ENCODE measurements around the gene ACTR3C.
"Not testable (repeated sequence)": the region's sequence is repeated elsewhere in the genome, so short reads cannot be mapped to it uniquely, and the experiment has no call there.

ACTR3C gene

GRCh38 chr7:150278383-150278782 lies 45.0 kb downstream of the ACTR3C start:
- not testable (repeated sequence) for DNase-seq

GRCh38 chr7:150276132-150276695 lies 47.1 kb downstream of the ACTR3C start:
- DNase-seq, result not testable (repeated sequence)

- not testable (repeated sequence) for DNase-seq
Observed at GRCh38 chr7:150271898-150272297, 51.4 kb downstream of the ACTR3C start.

GRCh38 chr7:150270101-150270824 lies 53.1 kb downstream of the ACTR3C start:
- not testable (repeated sequence) for DNase-seq

GRCh38 chr7:150268798-150269197 lies 54.5 kb downstream of the ACTR3C start:
- not testable (repeated sequence) for DNase-seq

- DNase-seq, result not testable (repeated sequence)
Observed at GRCh38 chr7:150268287-150268686, 55.1 kb downstream of the ACTR3C start.

- DNase-seq, result not testable (repeated sequence)
Observed at GRCh38 chr7:150266953-150267665, 56.2 kb downstream of the ACTR3C start.

GRCh38 chr7:150262656-150263055 lies 60.7 kb downstream of the ACTR3C start:
- DNase-seq, result not testable (repeated sequence)

- not testable (repeated sequence) for DNase-seq
Observed at GRCh38 chr7:150247745-150248144, 75.6 kb downstream of the ACTR3C start.

- DNase-seq, result not testable (repeated sequence)
Observed at GRCh38 chr7:150245208-150245607, 78.1 kb downstream of the ACTR3C start.

GRCh38 chr7:150242935-150243334 lies 80.4 kb downstream of the ACTR3C start:
- not testable (repeated sequence) for DNase-seq

GRCh38 chr7:150225444-150225843 lies 97.9 kb downstream of the ACTR3C start:
- not testable (repeated sequence) for DNase-seq

- not testable (repeated sequence) for DNase-seq
Observed at GRCh38 chr7:150222083-150222972, 101.0 kb downstream of the ACTR3C start.

- not testable (repeated sequence) for DNase-seq
Observed at GRCh38 chr7:150220673-150221181, 102.6 kb downstream of the ACTR3C start.

GRCh38 chr7:150219941-150220658 lies 103.2 kb downstream of the ACTR3C start:
- not testable (repeated sequence) for DNase-seq

- DNase-seq, result not testable (repeated sequence)
Observed at GRCh38 chr7:150206848-150207247, 116.5 kb downstream of the ACTR3C start.

GRCh38 chr7:150205866-150206265 lies 117.5 kb downstream of the ACTR3C start:
- DNase-seq, result not testable (repeated sequence)

GRCh38 chr7:150204577-150204976 lies 118.8 kb downstream of the ACTR3C start:
- DNase-seq, result not testable (repeated sequence)

- DNase-seq, result not testable (repeated sequence)
Observed at GRCh38 chr7:150202894-150203293, 120.5 kb downstream of the ACTR3C start.
